OCI-LY7 (cell line): Measurements from ENCODE around the gene BRI3.

Experiments
- CTCF ChIP-seq: fragments of 200-600 bp; sonication (generic); conservative IDR thresholded peaks from 2 replicates; pipeline ENCODE4 v1.5.1; 2014; ENCODE audit warnings: mild to moderate bottlenecking, antibody characterized with exemption, low read length, moderate library complexity, mixed read lengths
- EZH2phosphoT487 ChIP-seq: fragments of 200-600 bp; sonication (generic); IDR thresholded peaks from 2 replicates; pipeline ENCODE4 v1.6.1; 2018; ENCODE audit warnings: low read depth, borderline replicate concordance, mild to moderate bottlenecking, mixed run types, antibody characterized with exemption, low read length, moderate library complexity, mixed read lengths

GRCh38 chr7:98254516-98254915 is 27.0 kb upstream of the BRI3 start:
- TF ChIP-seq CTCF (no peak), EZH2phosphoT487 (no peak)
